ENCODE measurements around the gene GRID1.

Gene GRID1

DNA sequence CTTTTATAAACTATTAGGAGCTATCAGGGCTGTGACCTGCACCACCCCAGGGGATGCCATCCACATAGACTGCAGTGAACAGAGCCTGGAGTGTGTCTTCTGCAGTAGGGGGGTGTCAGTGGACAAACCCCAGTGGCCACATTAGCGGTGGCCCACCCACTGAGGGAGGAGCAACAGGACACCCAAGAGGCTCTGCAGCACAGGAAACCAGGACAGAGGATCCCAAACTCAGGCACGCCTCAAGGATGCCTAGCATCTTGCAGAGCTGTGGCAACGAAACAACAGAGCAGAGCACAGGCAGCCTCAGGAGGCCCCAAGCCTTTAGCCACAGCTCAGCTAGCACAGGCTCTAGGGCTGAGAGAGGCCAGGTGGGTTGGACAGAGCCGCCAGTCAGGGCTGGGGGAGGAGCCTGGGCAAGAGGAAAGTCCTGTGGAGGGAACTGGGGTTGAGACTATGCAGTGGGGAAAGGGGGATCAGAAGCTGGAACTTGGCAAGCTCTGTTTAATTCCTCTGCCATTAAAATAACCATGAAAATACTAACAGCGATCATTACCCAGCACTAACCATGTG, 53.8 kb downstream of the GRID1 start:
- DNase-seq, result no peak

DNA sequence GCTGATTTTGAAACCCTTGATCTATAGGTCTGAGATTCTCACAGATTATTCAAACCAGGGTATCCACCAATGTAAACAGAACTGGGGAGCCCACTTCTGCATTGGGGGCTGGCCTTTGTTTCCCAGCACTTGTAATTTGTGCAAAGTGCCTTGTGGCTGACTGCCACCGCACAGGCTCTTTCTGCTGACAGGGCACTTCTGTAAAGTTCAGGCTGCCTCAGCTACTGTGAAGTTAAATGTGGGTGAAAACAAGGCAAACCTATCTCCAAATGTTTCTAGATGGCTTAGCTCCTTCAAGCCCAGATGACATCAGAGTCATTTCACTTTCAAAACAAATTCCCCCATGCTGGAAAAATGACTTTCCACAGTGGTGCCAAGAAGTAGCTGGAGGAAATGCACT, 54.7 kb downstream of the GRID1 start:
- no peak for DNase-seq

DNA sequence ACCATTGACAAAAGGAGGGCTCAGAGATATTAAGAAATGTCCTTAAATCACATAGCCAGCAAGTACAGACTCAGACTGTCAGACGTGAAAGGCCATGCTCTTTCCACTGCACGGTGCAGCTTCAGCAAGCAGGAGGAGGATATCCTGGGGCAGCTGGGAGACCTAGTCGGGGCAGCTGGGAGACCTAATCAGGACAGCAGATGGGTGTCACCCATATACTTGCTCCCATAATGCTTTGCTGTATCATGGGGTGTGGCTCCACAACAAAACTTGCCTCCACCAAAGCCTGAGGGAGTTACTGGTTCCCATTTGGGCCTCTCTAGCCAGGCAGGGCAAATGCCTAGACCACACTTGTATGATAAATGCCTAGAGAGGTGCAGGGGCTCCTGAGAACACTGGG, 55.4 kb downstream of the GRID1 start:
- DNase-seq, result no peak

GRCh38 chr10:86310702-86311101, 55.9 kb downstream of the GRID1 start:
- no peak for DNase-seq

GRCh38 chr10:86310291-86310690, 56.3 kb downstream of the GRID1 start:
- no peak for DNase-seq

DNA sequence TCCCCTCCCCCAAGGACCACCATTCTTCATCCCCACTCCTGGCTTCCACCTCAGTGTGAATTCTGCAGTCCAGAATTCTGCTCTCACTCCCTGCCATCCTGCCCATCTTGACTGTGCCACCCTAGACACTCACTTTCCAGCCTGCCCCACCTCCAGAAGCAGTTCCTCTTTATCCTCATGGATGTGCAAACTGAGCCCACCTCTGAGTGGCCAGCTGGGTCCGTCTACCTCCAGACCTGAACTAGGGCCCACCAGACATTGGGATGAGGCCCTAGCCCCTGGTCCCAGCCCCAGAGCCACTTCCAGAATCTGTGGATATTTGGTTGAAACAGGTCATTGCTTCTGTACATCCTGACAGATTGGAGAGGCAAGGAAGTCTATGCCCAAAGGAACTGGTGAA, 58.5 kb downstream of the GRID1 start:
- no peak for DNase-seq

GRCh38 chr10:86306628-86307278, 59.8 kb downstream of the GRID1 start:
- no peak for DNase-seq

- DNase-seq, result no peak
Measured at GRCh38 chr10:86305521-86305920, 61.1 kb downstream of the GRID1 start.

DNA sequence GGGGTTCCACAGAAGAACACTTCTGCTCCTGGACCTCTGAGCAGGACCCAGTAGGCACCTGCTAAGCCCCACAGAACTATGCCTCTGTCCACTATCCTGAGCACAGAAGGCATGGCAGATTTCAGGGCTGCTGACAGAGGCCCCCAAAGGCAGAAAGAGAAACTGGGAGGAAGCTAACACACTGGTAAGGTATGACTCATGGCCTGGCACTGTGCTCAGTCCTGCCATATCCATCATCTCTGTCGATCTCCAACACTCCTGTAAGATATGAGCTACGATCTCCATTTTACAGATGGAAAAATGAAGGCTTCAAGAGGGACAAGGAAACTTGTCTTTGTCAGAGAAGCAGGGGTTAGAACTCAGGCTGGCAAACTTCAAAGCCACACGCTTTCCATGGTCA, 62.2 kb downstream of the GRID1 start:
- no peak for DNase-seq

- no peak for DNase-seq
Measured at GRCh38 chr10:86303626-86304025, 63.0 kb downstream of the GRID1 start.

DNA sequence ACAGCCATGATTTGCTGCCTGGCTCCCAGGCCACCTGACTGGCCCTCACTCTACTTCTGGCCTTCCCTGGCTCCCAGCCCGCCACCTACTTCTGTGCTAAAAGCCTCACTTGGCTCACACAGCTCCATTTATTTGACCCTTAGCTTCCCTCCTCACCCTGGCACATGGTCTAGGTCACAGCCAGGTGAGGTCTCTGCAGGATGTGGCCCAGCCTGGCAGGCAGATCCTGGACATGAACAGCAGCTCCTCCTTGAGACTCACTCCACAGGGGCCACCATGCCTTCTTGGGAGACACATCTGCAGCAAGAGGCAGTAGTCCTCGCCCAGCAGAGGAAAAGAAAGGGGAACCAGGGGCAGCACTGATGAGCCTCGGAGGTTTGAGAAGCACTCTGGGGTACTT, 64.6 kb downstream of the GRID1 start:
- DNase-seq, result no peak

- no peak for DNase-seq
Measured at GRCh38 chr10:86300931-86301830, 65.4 kb downstream of the GRID1 start.

DNA sequence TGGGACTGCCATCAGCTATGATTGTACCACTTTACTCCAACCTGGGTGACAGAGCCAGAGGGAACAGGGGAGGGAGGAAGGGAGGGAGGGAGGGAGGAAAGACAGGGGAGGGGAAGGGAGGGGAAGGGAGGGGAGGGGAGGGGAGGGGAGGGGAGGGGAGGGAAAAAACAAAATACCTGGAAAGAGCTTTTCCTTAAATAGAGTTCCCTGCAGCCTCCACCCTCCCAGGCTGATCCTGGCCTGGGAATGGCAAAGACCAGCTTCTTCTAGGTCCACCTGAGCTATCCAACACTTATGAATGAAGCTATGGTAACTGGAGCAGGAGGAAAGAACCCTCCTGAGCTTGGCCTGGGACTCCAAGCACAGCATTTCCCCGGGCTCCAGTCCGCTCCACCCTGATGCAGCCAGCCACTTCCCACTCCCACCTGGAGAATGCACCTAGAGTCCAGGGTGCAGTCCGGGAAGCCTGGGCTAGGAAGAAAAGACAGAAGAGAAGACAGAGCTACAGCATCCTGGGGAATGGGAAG, 66.1 kb downstream of the GRID1 start:
- DNase-seq, result no peak

GRCh38 chr10:86299562-86299961, 67.0 kb downstream of the GRID1 start:
- no peak for DNase-seq

DNA sequence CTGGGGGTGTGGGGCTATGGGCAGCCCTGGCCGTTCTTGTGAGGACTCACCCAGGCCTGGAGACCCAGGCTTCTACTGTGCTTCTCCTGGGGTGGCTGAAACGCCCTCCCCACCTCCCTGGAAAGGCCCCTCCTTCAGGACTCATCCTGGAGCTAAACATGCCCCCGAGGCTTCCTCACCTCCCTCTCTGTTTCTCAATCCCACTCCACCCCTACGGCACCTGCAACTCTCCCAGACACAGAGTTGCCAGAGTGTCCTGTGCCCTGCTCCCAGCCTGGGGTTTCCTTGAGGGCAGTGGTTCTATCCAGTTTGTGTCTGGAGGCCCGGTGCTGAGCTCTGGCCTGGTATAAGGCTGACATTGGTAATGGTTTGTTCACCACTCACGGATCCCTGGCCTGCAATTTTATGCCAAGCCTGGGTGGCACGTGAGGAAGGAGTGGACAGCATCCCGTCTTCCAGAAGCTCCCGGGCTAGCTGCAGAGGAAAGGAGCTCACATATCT, 68.0 kb downstream of the GRID1 start:
- no peak for DNase-seq

- DNase-seq, result no peak
Measured at GRCh38 chr10:86295791-86296190, 70.8 kb downstream of the GRID1 start.

- DNase-seq, result no peak
Measured at GRCh38 chr10:86295351-86295750, 71.2 kb downstream of the GRID1 start.

DNA sequence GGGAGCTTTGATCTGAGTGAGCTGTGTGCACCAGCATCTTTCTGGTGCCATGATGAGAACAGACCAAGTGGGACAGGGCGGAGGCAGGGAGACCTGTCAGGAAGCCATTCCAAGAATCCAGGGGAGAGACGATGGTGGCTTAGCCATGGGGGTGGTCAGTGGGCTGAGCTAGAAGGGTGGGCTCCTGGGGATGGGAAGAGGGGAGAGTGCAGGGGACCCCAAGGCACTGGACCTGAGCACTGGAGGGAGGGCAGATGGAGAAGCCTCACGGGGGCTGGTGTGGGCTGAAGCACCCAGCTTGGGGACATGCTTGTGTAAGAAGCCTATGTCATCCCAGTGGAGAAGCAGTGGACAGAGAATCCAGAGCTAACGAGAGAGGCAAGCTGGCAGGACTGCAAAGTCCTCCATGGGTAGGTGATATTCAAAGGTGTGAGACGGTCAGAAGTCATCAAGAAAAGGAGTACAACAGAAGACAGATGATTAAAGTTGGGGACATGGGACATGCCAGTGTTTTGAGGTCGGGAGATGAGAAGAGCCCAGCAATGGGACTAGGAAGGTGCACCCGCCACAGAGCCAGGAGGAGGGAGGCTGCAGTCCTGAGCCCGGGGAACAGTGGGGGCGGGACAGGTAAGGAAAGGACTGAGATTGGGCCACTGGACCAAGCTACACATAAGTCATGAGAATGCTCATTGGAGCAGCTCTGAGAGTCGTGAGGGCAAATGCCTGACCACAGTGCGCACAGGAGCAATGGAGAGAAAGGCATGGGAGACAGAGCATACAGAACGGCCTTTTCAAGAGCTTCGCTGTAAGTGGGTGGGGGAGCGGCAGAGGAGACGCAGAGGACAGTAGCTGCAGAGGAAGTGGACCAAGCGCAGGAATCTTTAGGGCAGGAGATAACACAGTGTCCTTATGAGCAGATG, 72.0 kb downstream of the GRID1 start:
- DNase-seq, result no peak

- DNase-seq, result no peak
Measured at GRCh38 chr10:86293396-86293791, 73.2 kb downstream of the GRID1 start.

DNA sequence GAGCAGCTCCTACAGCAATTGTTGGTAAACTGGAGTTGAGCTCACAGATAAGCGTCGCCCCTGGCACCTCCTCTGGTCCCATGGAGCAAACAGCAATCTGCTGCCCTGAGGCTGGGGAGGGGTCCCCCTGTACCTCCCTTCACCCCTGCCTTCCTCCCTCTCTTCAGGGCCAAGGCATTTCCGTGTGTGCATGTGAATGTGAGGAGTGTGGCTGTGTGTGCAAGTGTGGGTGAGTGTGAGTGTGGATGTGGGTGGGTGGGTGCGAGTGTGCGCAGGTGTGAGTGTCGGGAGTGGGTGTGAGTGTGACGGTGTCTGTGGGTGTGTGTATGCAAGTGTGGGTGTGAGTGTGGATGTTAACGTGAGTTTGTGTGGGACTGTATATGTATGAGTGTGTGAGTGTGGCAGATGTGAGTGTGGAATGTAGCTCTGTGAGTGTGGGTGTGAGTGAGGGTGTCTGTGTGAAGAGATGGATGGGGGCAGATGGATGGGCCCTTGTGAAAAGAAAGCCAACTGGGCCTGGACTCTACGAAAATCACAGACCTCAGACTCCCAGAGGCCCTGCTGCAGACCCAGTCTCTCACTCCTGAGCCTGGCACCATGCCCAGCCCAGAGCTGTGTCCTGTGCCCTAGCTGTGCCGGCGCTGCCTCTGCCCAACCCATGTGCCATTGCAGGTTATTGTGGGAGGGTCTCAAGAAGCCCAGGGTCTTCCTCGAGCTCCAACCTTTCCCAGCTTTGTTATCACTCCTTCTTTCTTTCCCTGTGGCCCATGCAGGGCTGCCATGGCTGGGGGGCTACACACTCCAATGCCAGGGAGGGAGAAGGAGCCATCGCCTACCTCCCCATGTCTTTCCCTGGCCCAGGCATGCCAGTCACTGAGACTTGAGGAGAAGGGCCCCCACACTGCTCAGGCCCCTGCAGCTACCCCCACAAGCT, 73.9 kb downstream of the GRID1 start:
- DNase-seq, result no peak

GRCh38 chr10:86291616-86292340, 74.8 kb downstream of the GRID1 start:
- no peak for DNase-seq
